ENCODE data around the gene USH2A.

DNA sequence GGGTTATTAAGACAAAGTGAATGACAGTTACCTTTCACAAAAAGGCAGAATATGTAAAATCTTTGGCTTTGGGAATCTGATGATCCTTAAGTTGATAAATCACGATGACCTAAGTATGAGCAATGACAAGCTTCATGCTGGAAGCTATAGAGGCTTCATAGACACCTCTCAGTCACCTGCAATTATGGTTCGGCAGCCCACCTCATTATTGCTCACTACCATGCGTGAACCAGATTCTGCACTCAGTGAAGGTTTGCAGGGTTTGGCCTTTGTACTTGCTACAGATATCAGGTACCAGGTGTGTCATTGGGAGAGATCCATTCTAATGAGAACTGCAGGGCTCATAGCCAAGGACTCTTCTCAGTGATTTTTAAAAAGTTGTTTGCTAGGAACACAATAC, 692.6 kb downstream of the USH2A start:
- TF ChIP-seq, protein P1, sequence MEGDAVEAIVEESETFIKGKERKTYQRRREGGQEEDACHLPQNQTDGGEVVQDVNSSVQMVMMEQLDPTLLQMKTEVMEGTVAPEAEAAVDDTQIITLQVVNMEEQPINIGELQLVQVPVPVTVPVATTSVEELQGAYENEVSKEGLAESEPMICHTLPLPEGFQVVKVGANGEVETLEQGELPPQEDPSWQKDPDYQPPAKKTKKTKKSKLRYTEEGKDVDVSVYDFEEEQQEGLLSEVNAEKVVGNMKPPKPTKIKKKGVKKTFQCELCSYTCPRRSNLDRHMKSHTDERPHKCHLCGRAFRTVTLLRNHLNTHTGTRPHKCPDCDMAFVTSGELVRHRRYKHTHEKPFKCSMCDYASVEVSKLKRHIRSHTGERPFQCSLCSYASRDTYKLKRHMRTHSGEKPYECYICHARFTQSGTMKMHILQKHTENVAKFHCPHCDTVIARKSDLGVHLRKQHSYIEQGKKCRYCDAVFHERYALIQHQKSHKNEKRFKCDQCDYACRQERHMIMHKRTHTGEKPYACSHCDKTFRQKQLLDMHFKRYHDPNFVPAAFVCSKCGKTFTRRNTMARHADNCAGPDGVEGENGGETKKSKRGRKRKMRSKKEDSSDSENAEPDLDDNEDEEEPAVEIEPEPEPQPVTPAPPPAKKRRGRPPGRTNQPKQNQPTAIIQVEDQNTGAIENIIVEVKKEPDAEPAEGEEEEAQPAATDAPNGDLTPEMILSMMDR (IDR thresholded peaks at IDR 0.05): no peak
- TF ChIP-seq POLR2AphosphoS5 (IDR thresholded peaks at IDR 0.05): no peak
- no peak for TF ChIP-seq POLR2A (IDR thresholded peaks at IDR 0.05)

Data from prostate gland (tissue), 2 donors.